A549 (cell line): Measurements from ENCODE around the gene CHIA. TPM values are rescaled to one million over a fixed set of nuclear protein-coding genes. Genes with fewer than 3 reads are reported as not detected.

Source experiments
- ATAC-seq, 2 experiments: fragments of 200-7000 bp in 1 of 2; fragments of >200 bp in 1 of 2; cut with Nextera tagmentation in 1 of 2; cut with Tn5 transposase in 1 of 2; 3 replicates each; pipeline versions ENCODE4 v1.8.0 to v1.9.1; 2018 to 2020; ENCODE audit warnings: mild to moderate bottlenecking in 1 of 2, moderate library complexity in 1 of 2
- CTCF ChIA-PET: fragments of 300-600 bp; sonication (Branson Sonifier 250); formaldehyde crosslinking; extraction: SDS; loops from one replicate; lab custom pipeline; 2021; ENCODE audit warnings: antibody characterized with exemption, inconsistent platforms; lab: Yijun Ruan, JAX
- POLR2A ChIA-PET: fragments of 350-600 bp; formaldehyde crosslinking; extraction: SDS; loops from one replicate; lab custom pipeline; 2021; ENCODE audit warnings: antibody characterized with exemption, inconsistent platforms; lab: Yijun Ruan, JAX
- DNase-seq, 2 experiments: peaks; one replicate each; pipeline versions ENCODE4 v3.0.0 to v3.0.0-alpha.2; 2011 to 2016; ENCODE audit warnings: low read depth in 1 of 2, low spot score in 1 of 2
- FAIRE-seq: peaks from 2 replicates; lab custom pipeline; 2011; peaks lifted over from hg19 to GRCh38; lab: Jason Lieb, UNC
- H3K27ac ChIP-seq, 2 experiments: fragments of >200 bp; sonication (Bioruptor Twin); formaldehyde crosslinking; 3 replicates each; pipeline ENCODE4 v1.5.1; 2016 to 2017
- H3K4me1 ChIP-seq: fragments of >200 bp; sonication (Bioruptor Twin); formaldehyde crosslinking; 3 replicates; pipeline ENCODE4 v1.6.1; 2016
- H3K4me2 ChIP-seq: fragments of >200 bp; sonication (Bioruptor Twin); formaldehyde crosslinking; 3 replicates; pipeline ENCODE4 v1.6.1; 2016
- H3K4me3 ChIP-seq: fragments of >200 bp; sonication (Bioruptor Twin); formaldehyde crosslinking; 3 replicates; pipeline ENCODE4 v1.5.1; 2016
- H3K9me3 ChIP-seq: fragments of >200 bp; sonication (Bioruptor Twin); formaldehyde crosslinking; 3 replicates; pipeline ENCODE4 v1.6.1; 2016
- BHLHE40 ChIP-seq: IDR thresholded peaks from 2 replicates; pipeline ENCODE4 v1.6.1; 2012; ENCODE audit warnings: low read depth, low read length, inconsistent platforms
- CBX2 ChIP-seq: fragments of 200-600 bp; sonication (generic); IDR thresholded peaks from 2 replicates; pipeline ENCODE4 v1.6.1; 2016; ENCODE audit warnings: low read depth, mild to moderate bottlenecking, borderline replicate concordance
- EHMT2 ChIP-seq: fragments of 200-600 bp; sonication (generic); IDR thresholded peaks from 2 replicates; pipeline ENCODE4 v1.6.1; 2016; ENCODE audit warnings: antibody characterized with exemption, low read depth, mild to moderate bottlenecking, moderate library complexity
- EP300 ChIP-seq, 2 experiments: fragments of >200 bp; sonication (Bioruptor Twin); formaldehyde crosslinking; IDR thresholded peaks; 2 replicates in 1 of 2; 3 replicates in 1 of 2; pipeline ENCODE4 v1.6.1; 2016 to 2017
- ESRRA ChIP-seq: fragments of 150-350 bp; IDR thresholded peaks from 2 replicates; pipeline ENCODE4 v1.6.1; 2014; ENCODE audit warnings: mild to moderate bottlenecking, low read length, borderline replicate concordance
- FOSL2 ChIP-seq, 2 experiments: fragments of 450-650 bp in 1 of 2; fragments of >200 bp in 1 of 2; sonication (Bioruptor Twin) in 1 of 2; formaldehyde crosslinking; IDR thresholded peaks; 2 replicates each; pipeline versions ENCODE4 v1.5.0 to v1.6.1; 2016 to 2020; ENCODE audit warnings: mild to moderate bottlenecking in 1 of 2, moderate library complexity in 1 of 2
- GATA3 ChIP-seq: IDR thresholded peaks from 2 replicates; pipeline ENCODE4 v1.6.1; 2012; ENCODE audit warnings: borderline replicate concordance
- HEYL ChIP-seq: fragments of 250-450 bp; sonication (Bioruptor Pico); IDR thresholded peaks from 2 replicates; pipeline ENCODE4 v1.8.0; 2021; ENCODE audit warnings: mild to moderate bottlenecking, moderate library complexity
- JUNB ChIP-seq: fragments of >200 bp; sonication (Bioruptor Twin); formaldehyde crosslinking; IDR thresholded peaks from 2 replicates; pipeline ENCODE4 v1.6.1; 2016
- KDM5A ChIP-seq: fragments of 200-600 bp; sonication (generic); IDR thresholded peaks from 2 replicates; pipeline ENCODE4 v1.6.1; 2016; ENCODE audit warnings: antibody characterized with exemption, mild to moderate bottlenecking
- MAFK ChIP-seq: fragments of 450-650 bp; IDR thresholded peaks from 2 replicates; pipeline ENCODE4 v1.6.1; 2014; ENCODE audit not compliant: partially characterized antibody
- NFE2L2 ChIP-seq: fragments of 150-350 bp; conservative IDR thresholded peaks from 2 replicates; pipeline ENCODE4 v1.6.1; 2014; ENCODE audit warnings: low read length
- PHF8 ChIP-seq: fragments of 200-600 bp; sonication (generic); IDR thresholded peaks from 2 replicates; pipeline ENCODE4 v1.6.1; 2016; ENCODE audit warnings: low read depth, mild to moderate bottlenecking, antibody characterized with exemption, moderate library complexity, borderline replicate concordance
- POLR2A ChIP-seq: IDR thresholded peaks from 2 replicates; pipeline ENCODE4 v1.6.1; 2012; ENCODE audit warnings: mild to moderate bottlenecking, low read length
- RCOR1 ChIP-seq: fragments of 150-350 bp; IDR thresholded peaks from 2 replicates; pipeline ENCODE4 v1.6.1; 2014; ENCODE audit warnings: antibody characterized with exemption, low read length, low read depth
- TFCP2L1 ChIP-seq: fragments of 250-450 bp; sonication (Bioruptor Pico); IDR thresholded peaks from 2 replicates; pipeline ENCODE4 v1.5.0; 2021; ENCODE audit warnings: mild to moderate bottlenecking
- TP53 ChIP-seq: fragments of 250-450 bp; sonication (Bioruptor Pico); IDR thresholded peaks from 2 replicates; pipeline ENCODE4 v1.5.0; 2021; ENCODE audit warnings: mild to moderate bottlenecking, moderate library complexity
- USF2 ChIP-seq: fragments of 450-650 bp; IDR thresholded peaks from 2 replicates; pipeline ENCODE4 v1.6.1; 2014; ENCODE audit warnings: antibody characterized with exemption
- ZFP36 ChIP-seq: fragments of 450-650 bp; IDR thresholded peaks from 2 replicates; pipeline ENCODE4 v1.6.1; 2014; ENCODE audit warnings: borderline replicate concordance; ENCODE audit not compliant: partially characterized antibody
- ZSCAN20 ChIP-seq: fragments of 250-450 bp; sonication (Bioruptor Pico); IDR thresholded peaks from 2 replicates; pipeline ENCODE4 v1.8.0; 2022; ENCODE audit warnings: mild to moderate bottlenecking, moderate library complexity
- WGBS: methylation state at CpG from one replicate; pipeline ENCODE4 v1.1.6; 2017; ENCODE audit errors: missing lambda C conversion rate; 5-methylcytosine and 5-hydroxymethylcytosine counted together
- polyA plus RNA-seq, 4 experiments: library from polyadenylated mRNA; depleted of rRNA in 3 of 4; stranded (reverse); fragments of >200 nt; fragmentation: RNase III in 1 of 4; extraction: RNeasy Plus Mini Kit Qiagen cat#74134 plus additional on column Dnase treatment in 1 of 4; gene quantifications; 2 replicates in 3 of 4; 3 replicates in 1 of 4; pipeline ENCODE4 v1.2.3, GENCODE V29; 2011 to 2017
- TF ChIP-seq, protein P1 (sequence below): fragments of >200 bp; sonication (Bioruptor Twin); formaldehyde crosslinking; IDR thresholded peaks from 3 replicates; pipeline ENCODE4 v1.6.1; 2016
- TF ChIP-seq, protein P2 (sequence below): IDR thresholded peaks from 2 replicates; pipeline ENCODE4 v1.6.1; 2012; ENCODE audit warnings: low read depth, borderline replicate concordance

CHIA gene
- polyA plus RNA-seq, 2 of the 4 experiments (the other 2 are of a cell fraction), result not detected

GRCh38 chr1:111269825-111270406, 20.7 kb upstream of the CHIA start:
- H3K27ac ChIP-seq, result no peak overlapping the region
- 46% methylated on average over 4 of the region's 4 CpGs for WGBS
- ATAC-seq (no peak), DNase-seq (no peak), FAIRE-seq (no peak)
- ChIA-PET POLR2A (no interaction called here), CTCF (no interaction called here)
- TF ChIP-seq MAFK (peak; percentile 61), ZFP36 (no peak)
- no peak overlapping the region for H3K4me3 ChIP-seq
- no peaks in the 10 kb centered on the region for H3K4me1 ChIP-seq
- H3K9me3 ChIP-seq, result no peaks in the 10 kb centered on the region
- H3K4me2 ChIP-seq, result no peak overlapping the region

DNA sequence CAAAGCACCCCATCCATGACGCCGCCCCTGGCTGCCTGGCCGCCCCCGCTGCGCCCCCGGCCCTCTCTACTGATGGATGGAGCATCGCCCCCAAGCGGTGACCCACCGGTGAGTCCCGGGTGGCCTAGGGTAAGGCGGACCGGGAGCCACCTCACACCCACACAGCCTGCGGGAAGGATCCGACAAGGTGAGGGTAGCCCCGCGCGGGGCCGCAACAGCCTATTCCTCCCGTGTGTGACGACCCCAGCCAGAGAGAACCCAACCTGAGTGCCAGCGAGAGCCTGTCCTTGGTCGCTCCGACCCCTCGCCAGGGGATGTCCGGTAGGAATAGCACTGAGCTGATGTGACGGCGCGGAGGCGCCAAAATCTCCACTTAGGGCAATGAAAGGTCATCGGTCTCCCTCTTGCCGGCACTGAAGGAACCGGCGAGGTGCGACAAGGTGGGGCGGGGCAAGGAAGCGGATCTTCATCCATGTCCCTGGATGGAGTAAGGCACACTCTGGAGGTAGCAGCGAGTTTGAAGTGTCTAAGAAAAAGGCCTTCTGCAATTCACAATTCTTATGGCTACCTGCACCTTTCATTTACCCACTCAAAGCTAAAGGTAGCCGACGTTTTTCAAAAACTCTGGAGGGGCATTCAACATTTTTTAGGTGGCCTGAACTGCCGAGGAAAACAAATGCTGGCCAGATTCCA, 19.7 kb upstream of the CHIA start:
- ChIA-PET CTCF (no interaction called here), POLR2A (no interaction called here)
- ATAC-seq (no peak), DNase-seq (no peak), FAIRE-seq (no peak)
- 79% methylated on average over 31 of the region's 40 CpGs for WGBS
- no peak for TF ChIP-seq JUNB
- no peak for TF ChIP-seq CBX2
- no peak for TF ChIP-seq PHF8
- no peak for TF ChIP-seq TP53 (CRISPR knock-in tag)
- TF ChIP-seq USF2, result no peak
- TF ChIP-seq, protein P1, sequence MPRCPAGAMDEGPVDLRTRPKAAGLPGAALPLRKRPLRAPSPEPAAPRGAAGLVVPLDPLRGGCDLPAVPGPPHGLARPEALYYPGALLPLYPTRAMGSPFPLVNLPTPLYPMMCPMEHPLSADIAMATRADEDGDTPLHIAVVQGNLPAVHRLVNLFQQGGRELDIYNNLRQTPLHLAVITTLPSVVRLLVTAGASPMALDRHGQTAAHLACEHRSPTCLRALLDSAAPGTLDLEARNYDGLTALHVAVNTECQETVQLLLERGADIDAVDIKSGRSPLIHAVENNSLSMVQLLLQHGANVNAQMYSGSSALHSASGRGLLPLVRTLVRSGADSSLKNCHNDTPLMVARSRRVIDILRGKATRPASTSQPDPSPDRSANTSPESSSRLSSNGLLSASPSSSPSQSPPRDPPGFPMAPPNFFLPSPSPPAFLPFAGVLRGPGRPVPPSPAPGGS, result no peak
- TF ChIP-seq EHMT2, result no peak
- TF ChIP-seq NFE2L2, result no peak
- no peaks in the 10 kb centered on the region for H3K9me3 ChIP-seq
- 0 out of 3 replicates have a peak, but pooled peaks cover 3% of the 10 kb centered on the region for H3K4me1 ChIP-seq
- H3K4me2 ChIP-seq, result no peak overlapping the region
- H3K27ac ChIP-seq, result no peak overlapping the region
- H3K4me3 ChIP-seq, result no peak overlapping the region

- H3K9me3 ChIP-seq, result no peaks in the 10 kb centered on the region
- WGBS, result 90% methylated on average over 16 of the region's 16 CpGs
- DNase-seq (no peak), FAIRE-seq (no peak), ATAC-seq (no peak)
- no peak for TF ChIP-seq RCOR1
- no peak for TF ChIP-seq KDM5A
- TF ChIP-seq ZFP36, result no peak
- TF ChIP-seq POLR2A, result no peak
- TF ChIP-seq GATA3, result no peak
- TF ChIP-seq NFE2L2, result no peak
- no peak for TF ChIP-seq USF2
- no peak for TF ChIP-seq FOSL2 (IDR thresholded peaks at IDR 0.05)
- TF ChIP-seq FOSL2 (CRISPR knock-in tag; IDR thresholded peaks at IDR 0.05), result no peak
- no peak overlapping the region for H3K4me2 ChIP-seq
- POLR2A ChIA-PET, result no interaction called here
- H3K4me1 ChIP-seq, result 0 out of 3 replicates have a peak, but pooled peaks cover 3% of the 10 kb centered on the region
- H3K27ac ChIP-seq, result no peak overlapping the region
- CTCF ChIA-PET, result no interaction called here
- no peak overlapping the region for H3K4me3 ChIP-seq
These were observed 19.2 kb upstream of the CHIA start for GRCh38 chr1:111271464-111271801.

- Histone ChIP-seq H3K4me3 (no peak overlapping the region), H3K27ac (no peak overlapping the region), H3K9me3 (no peaks in the 10 kb centered on the region), H3K4me1 (0 out of 3 replicates have a peak, but pooled peaks cover 3% of the 10 kb centered on the region), H3K4me2 (no peak overlapping the region)
- no peak for DNase-seq
- POLR2A ChIA-PET, result no interaction called here
- CTCF ChIA-PET, result no interaction called here
- ATAC-seq, result no peak
- WGBS, result 56% methylated on average over 3 of the region's 3 CpGs
- TF ChIP-seq, protein P2, sequence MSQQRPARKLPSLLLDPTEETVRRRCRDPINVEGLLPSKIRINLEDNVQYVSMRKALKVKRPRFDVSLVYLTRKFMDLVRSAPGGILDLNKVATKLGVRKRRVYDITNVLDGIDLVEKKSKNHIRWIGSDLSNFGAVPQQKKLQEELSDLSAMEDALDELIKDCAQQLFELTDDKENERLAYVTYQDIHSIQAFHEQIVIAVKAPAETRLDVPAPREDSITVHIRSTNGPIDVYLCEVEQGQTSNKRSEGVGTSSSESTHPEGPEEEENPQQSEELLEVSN, result no peak
- TF ChIP-seq ESRRA (no peak), HEYL (CRISPR knock-in tag) (no peak), ZSCAN20 (CRISPR knock-in tag) (no peak), BHLHE40 (no peak), EP300 (IDR thresholded peaks at IDR 0.05) (no peak), TFCP2L1 (CRISPR knock-in tag) (no peak)
- no peak for FAIRE-seq
These were observed 18.6 kb upstream of the CHIA start for GRCh38 chr1:111272081-111272480.
